Middle frontal gyrus (tissue), 1 donor: ENCODE results near the gene PIKFYVE.
"Not testable (repeated sequence)": the region's sequence is repeated elsewhere in the genome, so short reads cannot be mapped to it uniquely, and the experiment has no call there.

Source experiments
- DNase-seq: peaks from one replicate; pipeline ENCODE4 v3.0.0-alpha.2; 2015; ENCODE audit warnings: low spot score; ENCODE audit errors: extremely low spot score

The PIKFYVE gene, protein sequence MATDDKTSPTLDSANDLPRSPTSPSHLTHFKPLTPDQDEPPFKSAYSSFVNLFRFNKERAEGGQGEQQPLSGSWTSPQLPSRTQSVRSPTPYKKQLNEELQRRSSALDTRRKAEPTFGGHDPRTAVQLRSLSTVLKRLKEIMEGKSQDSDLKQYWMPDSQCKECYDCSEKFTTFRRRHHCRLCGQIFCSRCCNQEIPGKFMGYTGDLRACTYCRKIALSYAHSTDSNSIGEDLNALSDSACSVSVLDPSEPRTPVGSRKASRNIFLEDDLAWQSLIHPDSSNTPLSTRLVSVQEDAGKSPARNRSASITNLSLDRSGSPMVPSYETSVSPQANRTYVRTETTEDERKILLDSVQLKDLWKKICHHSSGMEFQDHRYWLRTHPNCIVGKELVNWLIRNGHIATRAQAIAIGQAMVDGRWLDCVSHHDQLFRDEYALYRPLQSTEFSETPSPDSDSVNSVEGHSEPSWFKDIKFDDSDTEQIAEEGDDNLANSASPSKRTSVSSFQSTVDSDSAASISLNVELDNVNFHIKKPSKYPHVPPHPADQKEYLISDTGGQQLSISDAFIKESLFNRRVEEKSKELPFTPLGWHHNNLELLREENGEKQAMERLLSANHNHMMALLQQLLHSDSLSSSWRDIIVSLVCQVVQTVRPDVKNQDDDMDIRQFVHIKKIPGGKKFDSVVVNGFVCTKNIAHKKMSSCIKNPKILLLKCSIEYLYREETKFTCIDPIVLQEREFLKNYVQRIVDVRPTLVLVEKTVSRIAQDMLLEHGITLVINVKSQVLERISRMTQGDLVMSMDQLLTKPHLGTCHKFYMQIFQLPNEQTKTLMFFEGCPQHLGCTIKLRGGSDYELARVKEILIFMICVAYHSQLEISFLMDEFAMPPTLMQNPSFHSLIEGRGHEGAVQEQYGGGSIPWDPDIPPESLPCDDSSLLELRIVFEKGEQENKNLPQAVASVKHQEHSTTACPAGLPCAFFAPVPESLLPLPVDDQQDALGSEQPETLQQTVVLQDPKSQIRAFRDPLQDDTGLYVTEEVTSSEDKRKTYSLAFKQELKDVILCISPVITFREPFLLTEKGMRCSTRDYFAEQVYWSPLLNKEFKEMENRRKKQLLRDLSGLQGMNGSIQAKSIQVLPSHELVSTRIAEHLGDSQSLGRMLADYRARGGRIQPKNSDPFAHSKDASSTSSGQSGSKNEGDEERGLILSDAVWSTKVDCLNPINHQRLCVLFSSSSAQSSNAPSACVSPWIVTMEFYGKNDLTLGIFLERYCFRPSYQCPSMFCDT (N-terminal part only)

DNA sequence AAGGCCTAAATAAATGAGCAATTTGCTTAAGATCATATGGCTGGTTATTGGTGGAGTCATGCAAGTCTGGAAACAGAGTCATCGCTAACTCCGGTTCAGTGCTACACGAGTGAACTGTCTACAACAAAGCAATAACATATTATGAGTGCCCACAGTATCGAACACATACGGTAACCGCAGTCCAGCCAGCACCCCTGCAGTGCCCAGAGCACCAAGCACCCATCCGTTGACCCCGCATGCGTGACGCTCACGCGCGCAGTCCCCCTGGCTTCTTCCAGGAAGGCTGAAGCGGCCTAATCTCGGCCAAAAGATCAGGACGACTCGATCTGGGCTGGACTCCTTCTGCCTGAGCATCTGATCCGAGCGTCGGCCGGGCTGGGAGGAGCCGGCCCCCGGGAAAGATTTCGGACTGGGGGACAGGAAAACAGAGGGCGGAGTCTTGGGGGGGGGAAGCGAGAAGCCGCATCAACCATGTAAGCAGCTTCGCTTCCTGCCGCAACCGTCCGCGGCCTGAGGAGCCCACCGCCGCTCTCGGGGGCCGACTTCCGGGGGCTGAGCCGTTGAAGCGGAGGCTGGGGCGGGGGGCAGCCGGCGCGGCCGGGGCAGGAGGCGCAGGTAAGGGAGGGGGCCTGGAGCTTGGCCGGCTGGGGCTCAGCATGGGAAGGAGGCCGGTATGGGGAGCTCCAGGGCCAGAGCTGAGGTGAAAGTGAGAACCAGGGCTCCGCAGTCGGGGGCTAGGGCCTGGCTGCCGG is at the start of gene PIKFYVE:
PIKFYVE (plus strand) TSS at position 455 of the 752 bp plus-strand sequence. CDS start 5,265 bp downstream, outside the sequence.
- peak; percentile 96 for DNase-seq

DNA sequence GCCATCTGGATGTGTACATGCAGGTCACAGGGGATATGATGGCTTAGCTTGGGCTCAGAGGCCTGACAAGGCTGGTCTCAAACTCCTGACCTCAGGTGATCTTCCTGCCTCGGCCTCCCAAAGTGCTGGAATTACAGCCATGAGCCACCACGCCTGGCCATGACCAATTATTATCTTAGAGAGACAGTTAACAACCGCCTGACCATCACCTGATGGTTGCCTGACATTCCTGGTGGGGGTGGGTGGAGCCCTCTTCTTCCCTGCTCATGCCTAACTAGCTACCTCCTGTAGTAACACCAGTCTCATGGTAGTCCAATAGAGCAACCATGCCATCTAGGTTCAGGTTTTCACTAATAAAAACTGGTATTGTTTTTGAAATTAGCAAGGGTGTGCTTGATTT is 44.2 kb upstream of the PIKFYVE start:
- not testable (repeated sequence) for DNase-seq

DNA sequence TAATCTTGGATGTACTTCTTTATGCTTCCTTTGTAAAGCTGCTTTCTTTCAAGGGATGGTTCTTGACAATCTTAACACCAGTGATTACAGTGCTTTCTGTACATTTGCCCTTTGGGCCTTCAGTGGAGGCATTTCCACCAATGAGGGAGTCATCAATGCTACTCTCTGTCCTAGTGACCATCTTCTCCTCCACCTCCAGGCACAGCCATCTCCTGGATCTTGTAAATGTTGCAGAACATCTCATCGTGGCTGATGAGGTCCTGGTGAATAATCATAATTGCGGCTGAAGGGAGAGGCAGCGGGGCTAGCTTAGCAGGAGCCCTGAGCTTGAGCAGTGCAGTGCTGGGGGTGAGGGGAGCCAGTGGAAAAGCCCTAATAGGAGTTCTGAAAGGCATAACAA is 43.7 kb upstream of the PIKFYVE start:
- no peak for DNase-seq

DNA sequence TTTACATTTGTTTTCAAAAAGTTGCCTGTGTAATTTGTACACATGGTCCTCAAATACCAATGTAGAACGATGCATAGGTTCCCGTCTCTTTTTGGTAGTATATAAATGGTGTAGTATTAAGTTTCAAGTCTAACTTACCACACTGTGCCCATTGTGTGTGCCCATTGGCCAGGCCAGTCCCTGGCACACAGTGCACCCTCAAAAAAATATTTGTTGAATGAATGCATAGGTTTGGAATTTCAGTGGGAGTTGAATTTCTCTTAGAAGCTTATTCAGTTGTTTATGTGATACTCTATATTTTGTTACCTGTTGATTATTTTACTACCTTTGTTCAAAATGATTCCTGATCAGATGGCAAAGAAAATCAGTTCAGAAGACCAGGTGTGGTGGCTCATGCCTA is 41.3 kb upstream of the PIKFYVE start:
- no peak for DNase-seq

DNA sequence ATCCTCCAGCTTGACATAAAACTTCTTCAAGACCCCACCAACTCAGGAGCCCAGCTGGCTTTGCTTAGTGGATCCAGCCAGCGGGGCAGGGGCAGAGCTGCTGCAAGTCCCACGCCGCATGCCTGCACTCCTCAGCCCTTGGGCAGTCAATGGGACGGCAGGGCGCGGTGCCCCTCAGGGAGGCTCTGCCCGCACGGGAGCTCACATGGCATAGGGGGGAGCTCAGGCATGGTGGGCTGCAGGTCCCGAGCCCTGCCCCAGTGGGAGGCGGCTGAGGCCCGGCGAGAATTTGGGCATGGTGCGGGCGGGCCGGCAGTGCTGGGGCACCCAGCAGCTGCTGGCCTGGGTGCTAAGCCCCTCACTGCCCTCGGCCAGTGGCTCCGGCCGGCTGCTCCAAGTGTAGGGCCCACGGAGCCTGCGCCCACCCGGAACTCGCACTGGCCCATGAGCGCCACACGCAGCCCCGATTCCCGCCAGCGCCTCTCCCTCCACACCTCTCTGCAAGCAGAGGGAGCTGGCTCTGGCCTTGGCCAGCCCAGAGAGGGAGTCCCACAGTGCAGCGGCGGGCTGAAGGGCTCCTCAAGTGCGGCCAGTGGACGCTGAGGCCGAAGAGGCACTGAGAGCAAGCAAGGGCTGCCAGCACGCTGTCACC is 38.3 kb upstream of the PIKFYVE start:
- no peak for DNase-seq

DNA sequence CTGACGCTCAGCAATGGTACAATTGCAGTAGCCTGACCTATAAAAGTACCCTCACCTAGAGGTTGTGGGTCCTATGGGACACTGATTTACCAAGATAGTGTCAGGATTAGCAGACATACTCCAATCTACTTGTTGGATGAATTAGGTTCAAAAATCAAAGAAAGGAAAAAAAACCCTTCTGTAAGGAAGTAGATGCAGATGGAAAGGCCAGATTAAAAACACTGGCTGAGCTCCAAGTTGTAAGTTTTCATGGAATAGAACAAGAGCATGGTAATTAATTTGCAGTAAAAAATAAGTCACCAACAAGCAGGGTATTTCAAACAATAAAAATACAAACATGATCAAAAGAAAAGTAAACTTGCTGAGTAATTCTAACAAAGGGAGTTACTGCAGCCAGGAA is 37.6 kb upstream of the PIKFYVE start:
- no peak for DNase-seq

DNA sequence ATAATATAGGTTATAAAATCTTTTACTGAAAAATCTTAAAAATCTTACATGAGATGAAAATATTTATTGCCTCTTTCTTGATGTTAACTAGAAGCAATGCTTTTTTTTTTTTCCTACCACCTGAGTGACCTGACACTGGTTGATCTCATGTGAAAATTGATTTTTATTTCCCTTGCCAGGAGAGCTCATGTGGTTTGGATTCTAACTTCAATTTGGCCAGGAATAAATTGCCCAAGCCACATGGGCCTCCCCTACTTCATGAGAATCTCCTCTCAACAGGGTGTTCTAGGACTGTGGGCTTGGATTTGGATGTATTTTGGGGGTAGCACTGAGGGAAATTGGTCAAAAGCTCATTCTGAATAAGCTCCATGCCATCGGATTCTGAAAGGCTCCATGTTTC is 31.3 kb upstream of the PIKFYVE start:
- DNase-seq, result no peak

DNA sequence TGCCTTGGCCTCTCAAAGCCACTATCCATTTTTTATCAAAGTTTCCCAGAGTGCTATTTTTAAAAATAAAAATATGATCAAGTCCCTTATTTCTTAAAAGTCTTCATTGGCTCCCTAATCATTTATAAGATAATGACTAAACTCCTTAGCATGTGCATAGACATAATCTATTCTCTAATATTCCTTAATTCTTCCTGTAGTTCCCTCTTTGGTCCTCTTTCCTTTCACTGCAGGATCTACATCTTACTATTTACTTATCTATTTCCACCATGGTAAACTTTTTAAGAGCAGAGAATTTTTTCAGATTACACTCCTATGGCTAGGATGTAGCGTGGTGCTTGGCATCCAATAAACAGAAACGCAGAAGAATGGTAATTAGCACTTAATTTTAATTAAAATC is 30.2 kb upstream of the PIKFYVE start:
- no peak for DNase-seq

DNA sequence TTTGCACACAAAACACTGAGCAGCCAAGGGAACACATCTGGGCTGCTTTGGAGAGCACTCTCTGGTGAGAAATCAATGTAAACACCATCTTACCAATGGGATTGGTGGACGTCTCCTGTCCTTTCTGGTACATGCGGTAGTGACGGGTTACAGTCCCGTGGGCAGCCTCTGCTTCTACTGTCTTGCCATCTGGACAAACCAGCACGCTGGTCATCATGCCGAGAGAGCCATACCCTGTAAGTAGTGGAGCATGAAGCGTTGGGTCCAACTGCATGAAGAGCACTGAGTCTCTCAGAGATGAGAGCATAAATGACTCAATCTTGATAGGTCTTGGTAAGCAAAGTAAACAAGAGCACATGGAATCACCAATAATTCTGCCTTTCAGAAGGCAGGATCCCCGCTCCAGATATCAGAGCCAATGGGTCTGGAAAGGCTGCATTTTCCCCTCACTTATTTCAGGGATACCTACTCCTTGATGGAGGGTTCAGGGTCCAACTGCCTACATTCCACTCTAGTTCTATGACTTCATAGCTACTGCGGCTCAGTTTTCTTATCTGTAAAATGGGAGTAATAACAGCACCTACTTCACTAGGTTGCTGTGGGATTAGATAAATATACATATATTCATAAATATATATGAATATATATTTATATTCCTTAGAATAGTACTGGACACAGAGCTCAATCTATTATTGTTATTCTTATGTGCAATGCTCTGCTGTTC is 26.1 kb upstream of the PIKFYVE start:
- no peak for DNase-seq

DNA sequence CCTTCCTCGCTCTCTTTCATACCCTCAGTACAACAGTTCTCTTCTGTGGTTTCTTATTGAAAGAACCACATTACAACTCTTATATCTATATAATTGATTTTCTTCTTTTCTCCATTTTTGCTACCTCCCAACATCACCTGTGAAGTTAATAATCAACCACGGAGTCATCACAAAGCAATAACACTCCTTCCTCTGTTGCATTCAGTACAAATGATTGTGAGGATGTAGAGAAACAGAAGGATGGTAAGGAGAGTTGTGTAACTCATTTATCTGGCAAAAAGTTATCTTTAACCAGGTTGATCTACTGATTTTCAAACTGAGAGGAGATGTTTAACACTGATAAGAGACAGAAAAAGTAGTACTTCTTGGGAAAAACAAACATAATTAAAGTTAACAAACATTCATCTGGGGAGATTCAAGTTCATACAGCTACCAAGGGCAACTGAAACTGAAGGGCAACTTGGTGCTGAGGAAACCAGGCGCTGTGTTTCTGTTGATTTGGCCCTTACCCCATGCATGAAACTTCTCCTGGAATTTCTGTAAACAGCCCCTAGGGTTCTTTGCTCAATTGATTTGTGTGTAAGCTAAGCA is 25.3 kb upstream of the PIKFYVE start:
- no peak for DNase-seq

DNA sequence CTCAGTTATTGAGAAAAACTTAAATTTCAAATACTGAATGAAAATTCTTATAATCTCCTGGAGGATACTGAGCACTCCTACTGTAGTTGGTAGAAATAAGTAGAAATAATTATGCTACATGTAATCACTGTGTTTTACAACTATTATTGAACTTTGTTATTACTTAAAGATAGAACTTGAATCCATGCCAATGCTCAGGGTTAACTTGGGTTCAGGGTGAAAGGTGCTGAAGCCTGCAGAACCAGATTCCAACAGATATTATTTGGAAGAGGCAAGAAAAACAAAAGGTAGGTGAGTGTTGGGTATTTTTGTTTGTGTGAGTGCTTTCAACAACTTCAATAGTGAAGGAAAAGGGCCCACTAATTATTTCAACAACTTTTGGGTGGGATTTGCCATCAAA is 21.6 kb upstream of the PIKFYVE start:
- no peak for DNase-seq

DNA sequence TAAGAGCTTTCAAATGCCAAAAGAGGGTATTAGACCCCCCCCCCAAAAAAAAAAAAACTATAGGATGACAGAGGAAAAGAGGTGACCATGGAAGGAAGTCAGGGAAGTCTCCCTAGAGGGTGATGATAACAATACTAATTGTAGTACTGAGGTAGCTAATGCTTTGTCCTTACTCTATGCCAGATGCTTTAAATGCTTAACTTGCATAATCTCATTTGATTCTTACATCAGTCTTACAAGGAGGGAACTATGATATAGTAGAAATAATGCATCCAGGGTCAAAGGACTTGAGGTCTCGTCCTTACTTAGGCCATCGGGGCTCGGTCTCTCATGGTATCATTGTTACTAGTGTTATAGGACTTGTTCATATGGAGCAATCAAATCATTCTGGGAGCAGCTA is 20.3 kb upstream of the PIKFYVE start:
- DNase-seq, result no peak

DNA sequence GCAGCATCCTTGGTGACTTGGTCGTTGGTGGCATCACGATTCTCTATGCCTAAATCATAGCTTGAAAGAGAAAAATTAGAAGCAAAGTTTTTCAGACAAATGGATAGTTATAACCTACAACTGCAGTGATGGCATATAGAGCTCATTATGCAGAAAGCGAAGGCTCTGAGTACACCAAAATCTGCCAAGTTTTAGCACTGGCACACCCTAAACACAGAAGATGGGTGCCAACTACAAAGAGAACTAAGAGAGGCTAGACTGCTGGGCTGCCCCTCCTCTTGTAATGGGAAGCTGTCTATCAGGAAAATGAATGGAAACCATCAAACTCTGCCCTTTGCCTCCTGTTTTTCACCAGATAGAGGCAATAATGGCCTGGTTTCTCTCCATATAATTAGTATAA is 17.5 kb upstream of the PIKFYVE start:
- DNase-seq, result no peak

DNA sequence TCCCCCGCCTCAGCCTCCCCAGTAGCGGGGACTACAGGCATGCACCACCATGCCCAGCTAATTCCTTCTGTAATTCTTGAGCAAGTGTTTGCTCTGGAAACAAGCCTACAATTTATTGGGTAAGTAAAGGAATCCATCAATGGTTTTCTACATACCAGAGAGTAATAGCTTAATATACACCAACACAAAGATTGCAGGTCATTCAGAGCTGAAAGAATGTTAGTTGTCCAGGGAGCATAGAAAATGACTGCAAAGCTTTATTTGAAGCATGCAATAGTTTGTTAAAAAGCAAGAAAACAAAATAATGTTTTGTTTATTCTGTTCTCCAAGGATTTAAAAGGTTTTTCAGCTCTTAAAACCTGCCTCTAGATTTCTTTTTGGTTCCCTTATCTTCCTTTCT is 16.8 kb upstream of the PIKFYVE start:
- no peak for DNase-seq

DNA sequence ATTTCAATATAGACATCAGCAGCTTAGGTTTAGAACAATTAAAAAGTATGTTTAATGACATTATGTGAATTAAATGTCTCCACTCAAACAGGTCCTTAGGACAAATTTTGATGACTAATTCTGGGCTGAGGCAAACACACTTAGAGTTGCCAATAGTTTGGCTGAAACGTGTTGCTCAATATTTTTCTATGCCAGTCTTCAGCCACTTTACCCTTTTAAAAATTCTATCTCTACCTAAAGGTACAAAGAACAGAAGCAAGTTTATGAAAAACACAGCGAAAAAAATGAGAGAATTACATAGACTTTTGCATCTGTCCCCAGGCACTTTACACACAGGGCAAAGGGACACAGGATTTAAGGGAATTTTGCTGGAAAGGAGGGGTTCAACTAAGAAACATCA is 15.7 kb upstream of the PIKFYVE start:
- no peak for DNase-seq

DNA sequence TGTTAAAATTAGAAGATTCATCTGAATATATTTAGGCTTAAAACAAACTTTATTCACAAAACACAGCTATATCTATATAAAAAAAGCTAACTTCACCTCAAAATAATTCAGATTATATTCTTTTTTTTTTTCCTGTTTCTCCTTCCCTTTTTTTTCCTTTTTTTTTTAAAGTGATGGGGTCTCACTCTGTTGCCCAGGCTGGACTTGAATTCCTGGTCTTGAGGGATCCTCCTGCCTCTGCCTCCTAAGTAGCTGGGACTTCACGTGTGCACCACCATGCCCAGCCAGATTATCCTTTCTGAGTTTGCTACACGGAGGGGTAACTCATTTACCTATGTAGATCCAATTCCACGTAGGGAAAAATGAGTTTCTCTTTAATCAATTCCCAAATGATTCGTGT is 15.0 kb upstream of the PIKFYVE start:
- no peak for DNase-seq

DNA sequence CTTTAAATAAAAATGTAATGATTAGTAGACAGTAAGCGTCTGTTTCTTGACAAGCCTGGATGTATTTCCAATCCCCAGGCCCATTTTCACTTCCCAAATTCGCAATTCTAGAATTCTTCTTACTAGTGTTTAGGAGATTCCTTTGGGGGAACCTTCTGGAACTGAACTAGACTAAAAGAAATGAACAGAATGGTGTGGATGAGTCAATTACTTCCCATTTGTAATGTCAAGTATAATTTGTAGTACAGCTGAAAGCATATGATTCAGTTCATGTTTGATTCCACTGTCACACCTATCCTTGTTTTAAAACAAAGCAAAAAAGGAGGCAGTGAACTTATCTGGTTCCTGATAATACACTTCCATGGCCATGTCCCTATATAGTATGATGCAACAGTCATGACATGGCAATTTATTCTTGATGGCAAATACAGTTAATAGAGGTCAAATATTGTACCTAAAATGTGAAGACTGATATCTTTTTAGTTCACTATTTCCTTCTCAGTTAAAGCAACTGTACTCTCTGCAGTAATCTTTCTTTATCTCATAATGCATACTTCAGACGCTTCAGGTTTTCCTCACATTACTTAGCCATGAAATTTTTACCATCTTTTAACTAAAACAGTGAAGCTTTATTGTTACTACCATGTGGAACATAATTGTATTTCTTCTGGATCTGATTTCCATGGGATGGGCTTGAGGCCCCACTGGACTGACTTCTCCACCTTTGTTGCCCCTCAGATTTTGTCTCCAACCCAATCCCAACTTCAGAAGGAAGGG is 13.2 kb upstream of the PIKFYVE start:
- no peak for DNase-seq

DNA sequence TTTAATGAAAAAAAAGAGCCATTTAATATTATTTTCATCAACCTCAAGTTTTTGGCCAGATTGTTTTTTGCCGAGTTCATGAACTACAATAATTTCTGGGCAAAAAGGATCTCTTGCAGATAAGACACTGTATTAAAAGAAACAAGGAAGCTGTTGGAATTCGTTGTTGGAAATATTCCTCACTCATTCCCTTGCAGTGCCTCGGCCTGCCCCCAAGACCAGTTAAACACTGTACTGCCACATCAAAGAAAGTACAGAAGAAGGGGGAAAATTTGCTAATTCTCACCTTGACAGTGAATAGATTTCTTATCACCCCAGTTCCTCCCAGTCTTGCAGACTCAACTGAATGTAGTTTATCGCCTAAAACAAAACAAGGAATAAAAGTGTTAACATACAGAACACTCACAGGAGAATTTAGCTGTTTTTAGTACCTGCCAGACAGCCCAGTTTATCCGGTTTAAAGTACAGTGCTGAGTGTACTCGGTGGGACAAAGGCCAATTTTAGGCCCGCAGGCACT is 12.4 kb upstream of the PIKFYVE start:
- no peak for DNase-seq
